GOT3 (cell line): ENCODE measurements around the gene YEATS2.
"Not testable (repeated sequence)": the region's sequence is repeated elsewhere in the genome, so short reads cannot be mapped to it uniquely, and the experiment has no call there.

ENCODE experiments used
- DNase-seq: peaks from one replicate; lab custom pipeline; 2025; ENCODE audit warnings: mixed read lengths; lab: John Stamatoyannopoulos, UW

YEATS2 gene

GRCh38 chr3:183697610-183698317, at the start of gene YEATS2:
TSS of gene YEATS2 (plus strand) at chr3:183697797. CDS start at chr3:183715163, 17,366 bp downstream.
- DNase-seq, result peak; percentile 72

GRCh38 chr3:183650554-183650953, 47.0 kb upstream of the YEATS2 start:
- no peak for DNase-seq

- no peak for DNase-seq
These were observed 44.2 kb upstream of the YEATS2 start for GRCh38 chr3:183653209-183654064.

- DNase-seq, result no peak
These were observed 42.9 kb upstream of the YEATS2 start for GRCh38 chr3:183654727-183655126.

- no peak for DNase-seq
These were observed 35.5 kb upstream of the YEATS2 start for GRCh38 chr3:183662099-183662498.

GRCh38 chr3:183664913-183665381, 32.6 kb upstream of the YEATS2 start:
- DNase-seq, result no peak

- DNase-seq, result no peak
These were observed 17.5 kb upstream of the YEATS2 start for GRCh38 chr3:183680061-183680460.

GRCh38 chr3:183687705-183688104, 9.9 kb upstream of the YEATS2 start:
- no peak for DNase-seq

- no peak for DNase-seq
These were observed 8.7 kb upstream of the YEATS2 start for GRCh38 chr3:183688874-183689273.

- not testable (repeated sequence) for DNase-seq
These were observed 8.0 kb upstream of the YEATS2 start for GRCh38 chr3:183689621-183690020.

- DNase-seq, result no peak
These were observed 7.1 kb upstream of the YEATS2 start for GRCh38 chr3:183690402-183690995.

GRCh38 chr3:183692436-183692835, 5.2 kb upstream of the YEATS2 start:
- DNase-seq, result no peak

GRCh38 chr3:183695569-183696364, 1.8 kb upstream of the YEATS2 start:
- DNase-seq, result no peak

GRCh38 chr3:183697123-183697609, 431 bp upstream of the YEATS2 start:
- no peak for DNase-seq

- no peak for DNase-seq
These were observed 738 bp downstream of the YEATS2 start for GRCh38 chr3:183698318-183698751.

GRCh38 chr3:183698756-183699155, 1.2 kb downstream of the YEATS2 start:
- no peak for DNase-seq

GRCh38 chr3:183699238-183699947, 1.8 kb downstream of the YEATS2 start:
- no peak for DNase-seq

- DNase-seq, result no peak
These were observed 4.1 kb downstream of the YEATS2 start for GRCh38 chr3:183701744-183702143.

- DNase-seq, result not testable (repeated sequence)
These were observed 6.3 kb downstream of the YEATS2 start for GRCh38 chr3:183703892-183704291.

GRCh38 chr3:183710231-183710630, 12.6 kb downstream of the YEATS2 start:
- DNase-seq, result no peak

GRCh38 chr3:183711516-183711915, 13.9 kb downstream of the YEATS2 start:
- DNase-seq, result no peak
